ENCODE measurements around the gene C15orf39.

C15orf39 gene

DNA sequence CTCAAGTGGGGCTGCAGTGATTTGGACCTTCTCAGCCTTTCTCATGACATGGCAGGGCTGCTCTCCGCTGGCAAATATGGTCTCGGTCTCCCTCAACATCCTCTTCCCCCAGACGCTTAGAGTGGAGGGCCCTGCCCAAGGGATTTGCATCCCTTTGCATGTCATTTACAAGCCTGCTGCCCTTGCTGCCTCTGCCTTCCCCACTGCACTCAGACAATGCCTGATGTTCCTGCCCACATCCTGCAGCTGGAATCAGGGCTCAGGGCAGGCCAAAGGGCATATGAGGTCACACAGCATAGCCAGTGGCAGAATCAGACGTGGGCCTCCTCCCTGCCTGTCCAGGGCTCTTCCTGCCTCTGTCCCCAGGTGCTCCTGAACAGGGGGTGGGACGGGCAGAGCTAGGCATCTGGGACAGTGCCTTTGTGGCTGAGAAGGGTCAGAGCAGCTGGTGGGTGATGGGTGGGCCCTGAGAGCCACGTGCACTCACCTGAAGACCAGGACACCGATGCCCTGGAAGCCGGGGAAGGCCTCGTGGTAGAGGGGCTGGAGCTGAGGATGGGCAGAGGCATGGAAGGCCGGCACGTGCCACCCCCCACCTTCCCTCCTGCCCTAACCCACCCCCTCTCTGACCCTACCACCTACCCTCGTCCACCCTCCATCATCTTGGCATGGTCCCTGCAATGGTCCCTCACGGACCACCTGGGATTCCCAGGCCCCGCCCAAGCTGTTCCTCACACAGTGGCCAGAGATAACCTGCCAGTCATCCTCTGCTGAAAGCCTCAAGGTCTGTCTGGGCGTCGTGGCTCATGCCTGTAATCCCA lies 29.1 kb downstream of the C15orf39 start:
- no peaks in the 10 kb centered on the region for H3K4me1 ChIP-seq (ENCODE audit: control insufficient read depth in 2 of 2, insufficient read depth in 2 of 2, low read length in 2 of 2)
- H3K27me3 ChIP-seq (ENCODE audit: control insufficient read depth in 2 of 2, insufficient read depth in 2 of 2, low read length in 2 of 2) = no peaks in the 10 kb centered on the region
- no peak overlapping the region for H3K9ac ChIP-seq (ENCODE audit: low read depth in 1 of 2, low read length in 2 of 2)
- H3K36me3 ChIP-seq (ENCODE audit: control insufficient read depth in 2 of 2, insufficient read depth in 2 of 2, low read length in 2 of 2) = no peaks in the 10 kb centered on the region
- no peaks in the 10 kb centered on the region for H3K9me3 ChIP-seq (ENCODE audit: control insufficient read depth in 2 of 2, low read length in 2 of 2)
- H3K4me3 ChIP-seq (ENCODE audit: low read length in 2 of 2) = no peak overlapping the region
- H3K27ac ChIP-seq (ENCODE audit: low read depth in 2 of 2, low read length in 2 of 2) = no peak overlapping the region

GRCh38 chr15:75231836-75232235 lies 30.2 kb downstream of the C15orf39 start:
- no peaks in the 10 kb centered on the region for H3K9me3 ChIP-seq (ENCODE audit: control insufficient read depth in 2 of 2, low read length in 2 of 2)
- no peaks in the 10 kb centered on the region for H3K4me1 ChIP-seq (ENCODE audit: control insufficient read depth in 2 of 2, insufficient read depth in 2 of 2, low read length in 2 of 2)
- no peak overlapping the region for H3K4me3 ChIP-seq (ENCODE audit: low read length in 2 of 2)
- H3K27ac ChIP-seq (ENCODE audit: low read depth in 2 of 2, low read length in 2 of 2) = no peak overlapping the region
- H3K27me3 ChIP-seq (ENCODE audit: control insufficient read depth in 2 of 2, insufficient read depth in 2 of 2, low read length in 2 of 2) = no peaks in the 10 kb centered on the region
- H3K9ac ChIP-seq (ENCODE audit: low read depth in 1 of 2, low read length in 2 of 2) = no peak overlapping the region
- no peaks in the 10 kb centered on the region for H3K36me3 ChIP-seq (ENCODE audit: control insufficient read depth in 2 of 2, insufficient read depth in 2 of 2, low read length in 2 of 2)

- no peaks in the 10 kb centered on the region for H3K9me3 ChIP-seq (ENCODE audit: control insufficient read depth in 2 of 2, low read length in 2 of 2)
- no peak overlapping the region for H3K4me3 ChIP-seq (ENCODE audit: low read length in 2 of 2)
- H3K27me3 ChIP-seq (ENCODE audit: control insufficient read depth in 2 of 2, insufficient read depth in 2 of 2, low read length in 2 of 2) = no peaks in the 10 kb centered on the region
- H3K4me1 ChIP-seq (ENCODE audit: control insufficient read depth in 2 of 2, insufficient read depth in 2 of 2, low read length in 2 of 2) = no peaks in the 10 kb centered on the region
- no peak overlapping the region for H3K9ac ChIP-seq (ENCODE audit: low read depth in 1 of 2, low read length in 2 of 2)
- H3K36me3 ChIP-seq (ENCODE audit: control insufficient read depth in 2 of 2, insufficient read depth in 2 of 2, low read length in 2 of 2) = no peaks in the 10 kb centered on the region
- H3K27ac ChIP-seq (ENCODE audit: low read depth in 2 of 2, low read length in 2 of 2) = no peak overlapping the region
Measured at GRCh38 chr15:75232252-75232813, 30.7 kb downstream of the C15orf39 start.

DNA sequence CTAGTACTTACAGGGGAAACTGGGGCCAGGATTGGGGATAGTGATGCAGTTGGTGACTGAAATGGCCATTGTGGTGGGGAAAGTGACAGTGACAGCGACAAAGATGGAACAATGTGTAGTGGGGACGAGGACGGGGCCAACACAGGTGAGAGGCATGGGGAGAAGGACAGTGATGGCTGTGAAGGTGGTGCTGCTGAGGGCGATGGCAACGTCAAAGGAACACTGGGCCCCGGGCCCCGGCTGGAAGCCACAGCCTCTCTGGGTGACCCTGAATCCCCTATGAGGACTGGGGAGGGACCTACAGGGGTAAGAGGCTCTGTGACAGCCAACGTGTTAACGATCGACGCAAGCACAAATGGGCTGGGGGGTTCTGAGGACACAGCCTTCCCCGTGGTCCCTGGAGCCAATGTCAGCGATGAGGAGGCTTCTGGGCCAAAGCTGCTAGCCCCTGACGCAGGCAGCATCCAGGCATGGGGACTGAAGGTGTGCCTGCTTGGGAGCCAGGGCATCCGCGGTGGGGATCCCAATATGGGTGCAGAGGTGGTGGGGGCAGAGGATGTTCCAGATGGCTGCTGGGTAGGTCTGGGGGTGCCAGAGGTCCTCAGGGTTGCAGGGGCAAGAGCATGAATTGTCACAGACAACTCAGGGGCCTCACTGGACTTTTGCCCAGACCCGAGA lies 31.3 kb downstream of the C15orf39 start:
- no peaks in the 10 kb centered on the region for H3K4me1 ChIP-seq (ENCODE audit: control insufficient read depth in 2 of 2, insufficient read depth in 2 of 2, low read length in 2 of 2)
- H3K27me3 ChIP-seq (ENCODE audit: control insufficient read depth in 2 of 2, insufficient read depth in 2 of 2, low read length in 2 of 2) = peaks cover 0 to under 1% of the 10 kb centered on the region in 2 donors

GRCh38 chr15:75233504-75234190 lies 32.0 kb downstream of the C15orf39 start:
- Histone ChIP-seq H3K36me3 (ENCODE audit: control insufficient read depth in 2 of 2, insufficient read depth in 2 of 2, low read length in 2 of 2) (no peaks in the 10 kb centered on the region), H3K27me3 (ENCODE audit: control insufficient read depth in 2 of 2, insufficient read depth in 2 of 2, low read length in 2 of 2) (peaks cover 0 to 3% of the 10 kb centered on the region in 2 donors), H3K9me3 (ENCODE audit: control insufficient read depth in 2 of 2, low read length in 2 of 2) (no peaks in the 10 kb centered on the region), H3K27ac (ENCODE audit: low read depth in 2 of 2, low read length in 2 of 2) (no peak overlapping the region), H3K4me1 (ENCODE audit: control insufficient read depth in 2 of 2, insufficient read depth in 2 of 2, low read length in 2 of 2) (no peaks in the 10 kb centered on the region), H3K4me3 (ENCODE audit: low read length in 2 of 2) (no peak overlapping the region), H3K9ac (ENCODE audit: low read depth in 1 of 2, low read length in 2 of 2) (no peak overlapping the region)

More for the DNA sequence above, 31.3 kb downstream of the C15orf39 start:
- Histone ChIP-seq H3K9ac (ENCODE audit: low read depth in 1 of 2, low read length in 2 of 2) (no peak overlapping the region), H3K27ac (ENCODE audit: low read depth in 2 of 2, low read length in 2 of 2) (no peak overlapping the region), H3K36me3 (ENCODE audit: control insufficient read depth in 2 of 2, insufficient read depth in 2 of 2, low read length in 2 of 2) (no peaks in the 10 kb centered on the region), H3K4me3 (ENCODE audit: low read length in 2 of 2) (no peak overlapping the region), H3K9me3 (ENCODE audit: control insufficient read depth in 2 of 2, low read length in 2 of 2) (no peaks in the 10 kb centered on the region)

DNA sequence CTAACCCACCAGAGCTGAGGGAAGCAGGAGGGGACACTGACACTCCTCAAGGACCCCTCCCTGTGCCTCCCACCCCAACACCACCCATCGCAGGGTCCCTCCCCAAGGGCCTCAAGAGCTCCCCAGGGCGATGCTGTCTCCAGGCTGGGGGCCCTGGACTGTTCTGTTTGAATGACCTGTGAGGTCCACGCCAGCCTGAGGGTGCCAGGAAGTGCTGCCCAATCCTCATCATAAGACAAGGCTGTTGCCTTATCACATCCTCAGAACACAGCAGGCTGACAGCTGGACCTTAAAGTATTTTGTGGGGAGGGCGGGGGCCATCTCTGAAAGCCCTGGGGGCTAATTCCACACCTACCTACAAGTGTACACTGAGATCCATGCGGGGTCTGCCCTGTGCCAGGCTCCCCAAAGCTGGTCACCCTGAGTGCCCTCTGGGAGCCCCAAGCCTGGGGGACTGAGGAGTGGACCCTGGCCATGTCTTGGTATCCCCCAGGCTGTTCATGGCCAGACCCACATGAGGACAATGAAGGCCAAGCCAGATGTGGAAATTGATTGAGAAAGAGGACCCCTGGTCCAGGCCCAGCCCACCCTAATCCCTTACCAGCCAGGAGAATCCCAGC lies 32.6 kb downstream of the C15orf39 start:
- Histone ChIP-seq H3K27me3 (ENCODE audit: control insufficient read depth in 2 of 2, insufficient read depth in 2 of 2, low read length in 2 of 2) (peaks cover 0 to 3% of the 10 kb centered on the region in 2 donors), H3K9ac (ENCODE audit: low read depth in 1 of 2, low read length in 2 of 2) (no peak overlapping the region), H3K27ac (ENCODE audit: low read depth in 2 of 2, low read length in 2 of 2) (no peak overlapping the region), H3K36me3 (ENCODE audit: control insufficient read depth in 2 of 2, insufficient read depth in 2 of 2, low read length in 2 of 2) (no peaks in the 10 kb centered on the region), H3K9me3 (ENCODE audit: control insufficient read depth in 2 of 2, low read length in 2 of 2) (no peaks in the 10 kb centered on the region), H3K4me3 (ENCODE audit: low read length in 2 of 2) (no peak overlapping the region), H3K4me1 (ENCODE audit: control insufficient read depth in 2 of 2, insufficient read depth in 2 of 2, low read length in 2 of 2) (no peaks in the 10 kb centered on the region)

DNA sequence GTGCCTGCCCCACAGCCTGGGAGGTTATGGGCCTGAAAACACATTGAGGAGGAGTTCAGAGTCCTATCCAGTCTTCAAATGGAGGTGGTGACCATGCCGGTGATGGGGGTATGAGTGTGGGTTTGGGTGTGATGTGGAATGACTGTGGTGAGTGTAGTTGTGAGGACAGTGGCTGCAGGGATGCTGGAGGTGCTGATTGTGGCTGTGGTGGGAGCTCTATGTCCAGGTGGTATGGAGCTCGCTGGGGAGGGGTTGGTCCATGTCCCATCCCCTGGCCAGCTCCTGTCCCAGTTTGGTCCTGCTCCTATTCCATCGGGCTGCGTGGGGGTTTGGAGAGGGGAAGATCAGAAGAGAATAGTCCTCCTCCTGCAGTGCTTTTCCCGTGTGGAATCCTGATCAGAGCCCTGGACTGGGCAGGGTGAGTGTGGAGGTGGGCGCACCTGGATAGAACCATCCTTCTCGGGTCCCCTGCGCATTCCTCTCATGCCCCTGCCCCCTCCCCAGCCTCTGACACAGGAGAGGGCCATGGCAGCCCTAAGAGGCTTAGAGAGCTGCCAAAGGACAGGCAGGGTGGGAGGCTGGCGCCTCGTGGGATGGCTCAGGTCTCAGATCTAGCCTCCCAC lies 33.5 kb downstream of the C15orf39 start:
- Histone ChIP-seq H3K9ac (ENCODE audit: low read depth in 1 of 2, low read length in 2 of 2) (no peak overlapping the region), H3K27me3 (ENCODE audit: control insufficient read depth in 2 of 2, insufficient read depth in 2 of 2, low read length in 2 of 2) (peaks cover 0 to 3% of the 10 kb centered on the region in 2 donors), H3K4me1 (ENCODE audit: control insufficient read depth in 2 of 2, insufficient read depth in 2 of 2, low read length in 2 of 2) (no peaks in the 10 kb centered on the region), H3K27ac (ENCODE audit: low read depth in 2 of 2, low read length in 2 of 2) (no peak overlapping the region), H3K4me3 (ENCODE audit: low read length in 2 of 2) (no peak overlapping the region), H3K36me3 (ENCODE audit: control insufficient read depth in 2 of 2, insufficient read depth in 2 of 2, low read length in 2 of 2) (no peaks in the 10 kb centered on the region), H3K9me3 (ENCODE audit: control insufficient read depth in 2 of 2, low read length in 2 of 2) (no peaks in the 10 kb centered on the region)

- no peak overlapping the region for H3K4me3 ChIP-seq (ENCODE audit: low read length in 2 of 2)
- H3K9ac ChIP-seq (ENCODE audit: low read depth in 1 of 2, low read length in 2 of 2) = no peak overlapping the region
- peaks cover 0 to 6% of the 10 kb centered on the region in 2 donors for H3K27me3 ChIP-seq (ENCODE audit: control insufficient read depth in 2 of 2, insufficient read depth in 2 of 2, low read length in 2 of 2)
- no peak overlapping the region for H3K27ac ChIP-seq (ENCODE audit: low read depth in 2 of 2, low read length in 2 of 2)
- H3K9me3 ChIP-seq (ENCODE audit: control insufficient read depth in 2 of 2, low read length in 2 of 2) = no peaks in the 10 kb centered on the region
- no peaks in the 10 kb centered on the region for H3K36me3 ChIP-seq (ENCODE audit: control insufficient read depth in 2 of 2, insufficient read depth in 2 of 2, low read length in 2 of 2)
- no peaks in the 10 kb centered on the region for H3K4me1 ChIP-seq (ENCODE audit: control insufficient read depth in 2 of 2, insufficient read depth in 2 of 2, low read length in 2 of 2)
Measured at GRCh38 chr15:75235760-75236729, 34.4 kb downstream of the C15orf39 start.

All from mucosa of rectum (tissue), 2 donors.